Stimulated activated naive CD4-positive, alpha-beta T cell (primary cell): ENCODE measurements around the gene ATP5ME.
"Not testable (repeated sequence)": the region's sequence is repeated elsewhere in the genome, so short reads cannot be mapped to it uniquely, and the experiment has no call there.

Experiments used
- DNase-seq, 6 experiments: peaks; one replicate each; lab custom pipeline; 2025; lab: John Stamatoyannopoulos, UW

Gene ATP5ME

GRCh38 chr4:635066-635835 is 38.8 kb downstream of the ATP5ME start:
- DNase-seq: not testable (repeated sequence)

- DNase-seq: no peak
These were observed 39.5 kb downstream of the ATP5ME start for GRCh38 chr4:634599-634985.

- no peak for DNase-seq
These were observed 40.0 kb downstream of the ATP5ME start for GRCh38 chr4:633976-634598.

- DNase-seq: no peak
These were observed 40.7 kb downstream of the ATP5ME start for GRCh38 chr4:633406-633805.

- DNase-seq: no peak
These were observed 41.1 kb downstream of the ATP5ME start for GRCh38 chr4:632926-633325.

GRCh38 chr4:632196-632790 is 41.8 kb downstream of the ATP5ME start:
- no peak for DNase-seq

- DNase-seq: no peak
These were observed 43.4 kb downstream of the ATP5ME start for GRCh38 chr4:630656-631055.

- no peak for DNase-seq
These were observed 44.0 kb downstream of the ATP5ME start for GRCh38 chr4:629915-630641.

GRCh38 chr4:629636-629914 is 44.5 kb downstream of the ATP5ME start:
- no peak for DNase-seq

GRCh38 chr4:628821-629635 is 45.0 kb downstream of the ATP5ME start:
- no peak for DNase-seq

GRCh38 chr4:628311-628741 is 45.8 kb downstream of the ATP5ME start:
- DNase-seq: no peak

- no peak for DNase-seq
These were observed 46.5 kb downstream of the ATP5ME start for GRCh38 chr4:627347-628125.

- DNase-seq: no peak
These were observed 47.6 kb downstream of the ATP5ME start for GRCh38 chr4:626201-627091.

- DNase-seq: no peak
These were observed 48.4 kb downstream of the ATP5ME start for GRCh38 chr4:625631-626161.

GRCh38 chr4:624705-625590 is 49.1 kb downstream of the ATP5ME start, which contains the start of gene PDE6B:
TSS of gene PDE6B (plus strand) at chr4:625573. CDS start at chr4:625627, 54 bp downstream.
- DNase-seq: no peak

- no peak for DNase-seq
These were observed 50.0 kb downstream of the ATP5ME start for GRCh38 chr4:623914-624566.

GRCh38 chr4:622996-623913 is 50.8 kb downstream of the ATP5ME start:
- no peak for DNase-seq
